ENCODE measurements around the gene ACKR2. TPM values are rescaled to one million over a fixed set of nuclear protein-coding genes. Genes with fewer than 3 reads are reported as not detected.
"Not testable (repeated sequence)": the region's sequence is repeated elsewhere in the genome, so short reads cannot be mapped to it uniquely, and the experiment has no call there.

Gene ACKR2
- total RNA-seq, 1 experiment from 2014 or later: 0.23 TPM

GRCh38 chr3:42801784-42802183, 7.5 kb upstream of the ACKR2 start:
- no peak for DNase-seq (ENCODE audit: low read depth)

GRCh38 chr3:42802876-42803413, 6.3 kb upstream of the ACKR2 start:
- DNase-seq (ENCODE audit: low read depth): no peak

- DNase-seq (ENCODE audit: low read depth): peak; percentile 30
Measured at GRCh38 chr3:42803414-42804105, 5.7 kb upstream of the ACKR2 start.

GRCh38 chr3:42804106-42804830, 5.0 kb upstream of the ACKR2 start, which contains the start of gene HIGD1A:
HIGD1A (minus strand) TSS chr3:42804490; CDS start chr3:42794253, 10,237 bp downstream.
- DNase-seq (ENCODE audit: low read depth): peak; percentile 96

- no peak for DNase-seq (ENCODE audit: low read depth)
Measured at GRCh38 chr3:42804831-42805132, 4.5 kb upstream of the ACKR2 start.

- DNase-seq (ENCODE audit: low read depth): no peak
Measured at GRCh38 chr3:42805141-42805821, 4.0 kb upstream of the ACKR2 start.

- no peak for DNase-seq (ENCODE audit: low read depth)
Measured at GRCh38 chr3:42807929-42808328, 1.3 kb upstream of the ACKR2 start.

- not testable (repeated sequence) for DNase-seq (ENCODE audit: low read depth)
Measured at GRCh38 chr3:42810706-42811105, 1.5 kb downstream of the ACKR2 start.

GRCh38 chr3:42811118-42811883, 2.1 kb downstream of the ACKR2 start:
- not testable (repeated sequence) for DNase-seq (ENCODE audit: low read depth)

- DNase-seq (ENCODE audit: low read depth): no peak
Measured at GRCh38 chr3:42814246-42814645, 5.0 kb downstream of the ACKR2 start.

GRCh38 chr3:42814914-42815507, 5.8 kb downstream of the ACKR2 start:
- no peak for DNase-seq (ENCODE audit: low read depth)

- no peak for DNase-seq (ENCODE audit: low read depth)
Measured at GRCh38 chr3:42815826-42816225, 6.6 kb downstream of the ACKR2 start.

GRCh38 chr3:42819351-42819965, 10.2 kb downstream of the ACKR2 start:
- peak; percentile 52 for DNase-seq (ENCODE audit: low read depth)

GRCh38 chr3:42820746-42821051, 11.5 kb downstream of the ACKR2 start:
- DNase-seq (ENCODE audit: low read depth): no peak

- no peak for DNase-seq (ENCODE audit: low read depth)
Measured at GRCh38 chr3:42822828-42823227, 13.6 kb downstream of the ACKR2 start.

- DNase-seq (ENCODE audit: low read depth): no peak
Measured at GRCh38 chr3:42823351-42823750, 14.1 kb downstream of the ACKR2 start.

GRCh38 chr3:42826141-42826540, 16.9 kb downstream of the ACKR2 start:
- DNase-seq (ENCODE audit: low read depth): no peak

- DNase-seq (ENCODE audit: low read depth): no peak
Measured at GRCh38 chr3:42827023-42827422, 17.8 kb downstream of the ACKR2 start.

- no peak for DNase-seq (ENCODE audit: low read depth)
Measured at GRCh38 chr3:42827654-42828053, 18.4 kb downstream of the ACKR2 start.

- no peak for DNase-seq (ENCODE audit: low read depth)
Measured at GRCh38 chr3:42829083-42829627, 19.9 kb downstream of the ACKR2 start.
